COR-L47 (cell line): ENCODE data around the gene ANO8.
A peak's percentile ranks its signal among the peaks of the same experiment; 100 is the strongest.
"Not testable (repeated sequence)": the region's sequence is repeated elsewhere in the genome, so short reads cannot be mapped to it uniquely, and the experiment has no call there.

ENCODE experiments used
- DNase-seq: peaks from one replicate; lab custom pipeline; 2025; lab: John Stamatoyannopoulos, UW

The ANO8 gene

GRCh38 chr19:17286752-17287151 is 47.9 kb downstream of the ANO8 start:
- no peak for DNase-seq

DNA sequence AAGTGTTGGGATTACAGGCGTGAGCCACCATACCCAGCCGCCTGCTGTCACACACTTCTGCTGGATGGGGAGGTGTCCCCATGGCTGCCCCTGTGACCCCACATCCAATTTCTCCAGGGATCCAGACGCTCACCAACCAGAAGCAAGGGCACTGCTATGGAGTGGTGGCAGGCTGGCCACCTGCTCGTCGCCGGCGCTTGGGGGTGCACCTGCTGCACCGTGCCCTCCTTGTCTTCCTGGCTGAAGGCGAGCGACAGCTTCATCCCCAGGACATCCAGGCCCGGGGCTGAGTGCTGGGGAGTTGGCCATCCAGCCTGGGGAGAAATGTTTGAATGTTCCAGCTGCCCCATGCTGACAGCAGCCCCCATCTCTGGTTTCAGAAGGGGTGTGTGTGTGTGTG is 48.4 kb downstream of the ANO8 start:
- no peak for DNase-seq

- no peak for DNase-seq
Observed at GRCh38 chr19:17285415-17286135, 49.1 kb downstream of the ANO8 start.

DNA sequence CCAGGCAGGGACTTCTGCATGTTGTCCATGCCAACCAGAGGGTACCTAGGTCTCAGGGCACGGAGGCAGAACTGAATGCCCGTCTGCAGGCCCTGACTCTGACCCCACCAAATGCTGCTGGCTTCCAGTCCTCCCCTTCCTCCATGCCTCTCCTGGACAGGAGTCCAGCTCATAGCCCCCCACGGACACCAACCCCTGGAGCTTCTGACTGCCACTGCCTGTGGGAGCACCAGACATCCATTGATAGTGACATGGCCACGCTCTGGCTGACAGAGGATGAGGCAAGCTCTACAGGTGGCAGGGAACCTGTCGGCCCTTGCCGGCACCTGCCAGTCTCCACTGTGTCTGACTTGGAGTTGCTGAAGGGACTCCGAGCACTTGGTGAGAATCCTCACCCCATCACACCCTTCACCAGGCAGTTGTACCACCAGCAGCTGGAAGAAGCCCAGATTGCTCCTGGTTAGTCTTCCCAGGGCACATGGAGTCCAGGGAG is 51.1 kb downstream of the ANO8 start:
- no peak for DNase-seq

DNA sequence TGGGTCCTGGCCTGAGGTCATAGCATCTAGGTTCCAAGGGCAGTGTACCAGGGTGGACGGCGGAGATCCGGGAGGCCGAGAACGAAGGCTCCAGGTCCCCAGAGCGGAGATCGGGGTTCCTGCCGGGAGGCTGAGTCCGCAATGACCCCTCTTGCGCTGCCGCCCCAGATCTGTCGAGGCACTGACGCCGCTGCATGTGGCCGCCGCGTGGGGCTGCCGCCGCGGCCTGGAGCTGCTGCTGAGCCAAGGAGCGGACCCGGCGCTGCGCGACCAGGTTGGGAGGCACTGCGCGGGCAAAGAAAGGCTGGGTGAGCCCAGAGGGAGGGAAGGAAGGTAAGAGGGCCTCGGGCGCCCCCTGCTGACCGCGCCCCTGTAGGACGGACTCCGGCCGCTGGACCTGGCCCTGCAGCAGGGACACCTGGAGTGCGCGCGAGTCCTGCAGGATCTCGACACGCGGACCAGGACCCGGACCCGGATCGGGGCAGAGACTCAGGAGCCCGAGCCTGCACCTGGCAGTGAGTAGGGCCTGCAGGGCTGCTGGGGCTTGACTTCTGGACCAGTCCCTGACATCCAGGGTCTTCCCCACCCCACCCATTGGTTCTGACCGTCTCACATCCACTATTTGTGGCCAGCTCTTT is 52.0 kb downstream of the ANO8 start:
- peak; percentile 82 for DNase-seq

DNA sequence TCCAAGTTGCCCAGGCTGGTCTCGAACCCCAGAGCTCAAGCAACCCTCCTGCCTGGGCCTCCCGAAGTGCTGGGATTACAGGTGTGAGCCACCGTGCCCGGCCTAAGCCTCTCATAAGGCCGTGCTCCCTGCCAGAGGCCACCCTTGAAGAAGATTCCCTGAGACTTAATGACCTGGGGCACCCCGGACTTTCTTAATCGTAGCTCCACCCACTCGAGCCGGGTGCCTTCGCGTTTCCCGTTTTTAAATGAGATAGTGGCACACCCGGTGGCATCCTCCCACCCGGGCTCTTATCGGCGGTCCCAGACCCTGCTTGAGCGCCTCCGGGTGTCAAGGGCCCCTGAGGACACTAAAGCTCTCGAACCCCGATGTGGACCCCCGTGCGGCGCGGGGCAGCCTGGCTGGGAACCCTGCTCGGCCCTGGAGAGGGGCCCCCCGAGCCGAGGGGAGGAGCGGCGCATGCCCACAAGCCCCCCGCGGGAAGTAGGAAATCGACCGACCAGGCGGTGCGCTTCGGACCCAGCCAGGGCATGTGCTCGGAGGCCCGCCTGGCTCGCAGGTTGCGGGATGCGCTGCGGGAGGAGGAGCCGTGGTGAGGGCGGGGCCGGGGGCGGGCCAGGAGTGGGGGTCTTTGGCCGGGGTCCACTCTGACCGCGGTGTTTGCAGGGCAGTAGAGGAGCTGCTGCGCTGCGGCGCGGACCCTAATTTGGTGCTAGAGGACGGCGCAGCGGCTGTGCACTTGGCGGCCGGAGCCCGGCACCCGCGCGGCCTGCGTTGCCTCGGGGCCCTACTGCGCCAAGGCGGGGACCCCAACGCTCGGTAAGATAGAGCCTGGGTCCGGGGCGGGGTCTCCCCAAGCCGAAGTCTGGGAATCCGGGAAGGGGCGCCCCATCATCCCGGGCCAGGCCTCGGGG is 53.0 kb downstream of the ANO8 start, which contains the start of gene ANKLE1:
Gene ANKLE1, plus strand, starts transcription at position 511 of the 914 bp plus-strand sequence. Its CDS starts 20 bp downstream, at position 531.
- no peak for DNase-seq

DNA sequence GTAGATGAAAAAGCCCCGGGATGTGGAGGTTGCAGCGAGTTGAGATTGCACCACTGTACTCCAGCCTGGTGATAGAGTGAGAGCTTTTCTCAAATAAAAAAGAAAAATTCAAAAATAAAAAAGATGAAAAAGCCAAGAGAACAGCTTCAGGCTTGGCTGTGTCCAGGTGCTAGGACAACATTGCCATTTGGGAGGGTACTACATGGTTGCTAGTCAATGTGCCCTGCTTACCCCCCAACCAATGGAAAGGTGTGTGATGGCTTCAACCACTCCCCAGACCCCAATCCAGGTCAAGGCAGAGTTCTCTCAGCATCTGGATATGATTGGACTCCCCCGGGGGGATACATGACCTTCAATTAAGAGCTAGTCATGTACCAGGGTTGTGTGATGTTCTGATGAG is 55.2 kb downstream of the ANO8 start:
- no peak for DNase-seq

- DNase-seq, result no peak
Observed at GRCh38 chr19:17275441-17276175, 59.0 kb downstream of the ANO8 start.

DNA sequence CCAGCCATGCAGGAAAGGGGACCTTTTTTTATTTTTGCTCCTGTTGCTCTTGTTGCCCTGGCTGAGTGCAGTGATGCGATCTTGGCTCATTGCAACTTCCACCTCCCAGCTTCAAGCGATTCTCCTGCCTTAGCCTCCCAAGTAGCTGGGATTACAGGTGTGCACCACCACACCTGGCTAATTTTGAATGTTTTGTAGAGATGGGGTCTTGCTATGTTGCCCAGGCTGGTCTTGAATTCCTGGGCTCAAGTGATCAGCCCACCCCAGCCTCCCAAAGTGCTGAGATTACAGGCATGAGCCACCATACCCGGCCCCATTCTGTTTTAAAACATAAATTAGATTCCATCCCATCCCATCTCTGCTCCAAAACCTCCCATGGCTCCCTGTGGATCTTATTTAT is 59.8 kb downstream of the ANO8 start:
- not testable (repeated sequence) for DNase-seq
